Measurements from ENCODE around the gene MGAT4A. TPM values are rescaled to one million over a fixed set of nuclear protein-coding genes. Genes with fewer than 3 reads are reported as not detected.

The MGAT4A gene
- total and polyA plus RNA-seq, 2 of the 13 experiments (the other 11 are each of a cell fraction or from before 2014, with no cell fraction given): 47.2 to 90.9 TPM

DNA sequence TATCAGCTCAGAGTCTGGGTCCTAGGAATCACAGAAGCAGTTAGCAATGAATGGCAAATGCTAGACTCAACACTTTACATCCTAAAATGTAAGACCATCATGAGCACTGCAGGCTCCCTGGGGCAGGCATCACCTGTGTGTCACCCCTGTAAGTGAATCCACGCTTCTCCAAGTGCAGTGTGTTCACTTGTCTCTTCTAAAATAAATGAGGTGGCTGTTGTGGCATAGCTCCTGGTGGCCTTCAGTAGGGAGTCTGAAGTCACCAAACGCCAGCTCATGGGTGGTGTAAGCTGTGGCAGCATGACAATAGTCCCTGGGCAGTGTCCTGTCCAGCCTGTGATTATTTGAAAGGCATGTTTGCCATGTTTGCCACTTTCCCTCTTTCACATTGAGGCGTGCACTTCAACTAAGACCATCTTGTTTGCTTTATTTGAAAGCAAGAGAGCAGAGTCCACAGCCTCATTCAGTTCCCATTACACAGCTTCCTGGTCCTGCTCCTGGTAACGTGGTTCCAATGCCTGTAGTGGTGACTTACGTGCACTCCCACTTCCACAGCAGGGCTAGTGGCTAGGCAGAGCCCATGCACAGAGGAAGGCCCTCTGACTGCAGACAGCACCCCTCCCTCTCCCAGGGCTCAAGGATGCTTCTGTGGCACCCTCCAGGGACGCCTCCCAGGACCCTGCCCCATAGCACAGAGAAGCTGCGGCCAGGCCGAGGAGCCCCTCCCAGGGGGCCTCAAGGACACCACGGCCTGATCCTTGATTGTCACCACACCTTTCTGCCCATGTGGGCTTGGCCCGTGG lies 146.9 kb downstream of the MGAT4A start (continued):
- TF ChIP-seq ETV5 (CRISPR knock-in tag; IDR thresholded peaks at IDR 0.05; ENCODE audit: borderline replicate concordance) (peak; percentile 57), MXI1 (IDR thresholded peaks at IDR 0.05; ENCODE audit: borderline replicate concordance, low read depth, low read length) (peak; percentile 95), ZNF782 (CRISPR knock-in tag; IDR thresholded peaks at IDR 0.05; ENCODE audit: borderline replicate concordance) (0 out of 2 replicates have a peak, but pooled peaks have one; percentile 56), MEIS2 (CRISPR knock-in tag; IDR thresholded peaks at IDR 0.05) (0 out of 2 replicates have a peak, but pooled peaks have one; percentile 18), AGO1 (IDR thresholded peaks at IDR 0.05; ENCODE audit: low read depth, low read length, poor library complexity, severe bottlenecking) (no peak), ZMYM2 (CRISPR knock-in tag; IDR thresholded peaks at IDR 0.05) (0 out of 2 replicates have a peak, but pooled peaks have one; percentile 36), MXD4 (CRISPR knock-in tag; IDR thresholded peaks at IDR 0.05) (peak; percentile 65; the same call in 1 of the 2 replicates), U2AF1 (optimal IDR thresholded peaks at IDR 0.05; ENCODE audit: low read depth, low read length) (peak; percentile 36), CEBPG (CRISPR knock-in tag; IDR thresholded peaks at IDR 0.05) (peak; percentile 60), HOXA3 (CRISPR knock-in tag; IDR thresholded peaks at IDR 0.05) (peak; percentile 84), HMG20A (CRISPR knock-in tag; IDR thresholded peaks at IDR 0.05; ENCODE audit: borderline replicate concordance) (peak; percentile 54; the same call in 1 of the 2 replicates), ZFP37 (CRISPR knock-in tag; IDR thresholded peaks at IDR 0.05; ENCODE audit: borderline replicate concordance) (0 out of 2 replicates have a peak, but pooled peaks have one; percentile 38), ASH2L (IDR thresholded peaks at IDR 0.05; ENCODE audit: insufficient read length, low read depth, low read length) (peak; percentile 91), ZNF589 (CRISPR knock-in tag; conservative IDR thresholded peaks at IDR 0.05) (peak; percentile 53; the same call in 1 of the 2 replicates), CEBPB (IDR thresholded peaks at IDR 0.05; ENCODE audit: borderline replicate concordance, low read depth, low read length) (peak; percentile 12; the same call in 1 of the 2 replicates), EP300 (IDR thresholded peaks at IDR 0.05; ENCODE audit: low read depth in 2 of 2, low read length in 2 of 2) (0 out of 4 replicates have a peak, but pooled peaks of 1 of the 2 experiments have one; percentile 57), EP300 (CRISPR knock-in tag; IDR thresholded peaks at IDR 0.05; ENCODE audit: borderline replicate concordance) (peak; percentile 55; the same call in 1 of the 2 replicates), GABPB1 (CRISPR knock-in tag; IDR thresholded peaks at IDR 0.05) (peak; percentile 47), CHD4 (IDR thresholded peaks at IDR 0.05; ENCODE audit: borderline replicate concordance, low read length) (peak; percentile 32; the same call in 1 of the 2 replicates), ZNF205 (CRISPR knock-in tag; IDR thresholded peaks at IDR 0.05) (peak; percentile 43; the same call in 1 of the 2 replicates), POLR2A (IDR thresholded peaks at IDR 0.05; ENCODE audit: insufficient read depth in 1 of 2, low read depth in 2 of 2, low read length in 2 of 2) (peak; percentile 56 to 71), ZNF772 (CRISPR knock-in tag; IDR thresholded peaks at IDR 0.05) (peak; percentile 82)
- TF ChIP-seq, protein P1, sequence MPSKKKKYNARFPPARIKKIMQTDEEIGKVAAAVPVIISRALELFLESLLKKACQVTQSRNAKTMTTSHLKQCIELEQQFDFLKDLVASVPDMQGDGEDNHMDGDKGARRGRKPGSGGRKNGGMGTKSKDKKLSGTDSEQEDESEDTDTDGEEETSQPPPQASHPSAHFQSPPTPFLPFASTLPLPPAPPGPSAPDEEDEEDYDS (CRISPR knock-in tag; IDR thresholded peaks at IDR 0.05): peak; percentile 56
- TF ChIP-seq, protein P2, sequence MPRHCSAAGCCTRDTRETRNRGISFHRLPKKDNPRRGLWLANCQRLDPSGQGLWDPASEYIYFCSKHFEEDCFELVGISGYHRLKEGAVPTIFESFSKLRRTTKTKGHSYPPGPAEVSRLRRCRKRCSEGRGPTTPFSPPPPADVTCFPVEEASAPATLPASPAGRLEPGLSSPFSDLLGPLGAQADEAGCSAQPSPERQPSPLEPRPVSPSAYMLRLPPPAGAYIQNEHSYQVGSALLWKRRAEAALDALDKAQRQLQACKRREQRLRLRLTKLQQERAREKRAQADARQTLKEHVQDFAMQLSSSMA (CRISPR knock-in tag; IDR thresholded peaks at IDR 0.05): peak; percentile 52; the same call in 1 of the 2 replicates
- TF ChIP-seq, protein P3, sequence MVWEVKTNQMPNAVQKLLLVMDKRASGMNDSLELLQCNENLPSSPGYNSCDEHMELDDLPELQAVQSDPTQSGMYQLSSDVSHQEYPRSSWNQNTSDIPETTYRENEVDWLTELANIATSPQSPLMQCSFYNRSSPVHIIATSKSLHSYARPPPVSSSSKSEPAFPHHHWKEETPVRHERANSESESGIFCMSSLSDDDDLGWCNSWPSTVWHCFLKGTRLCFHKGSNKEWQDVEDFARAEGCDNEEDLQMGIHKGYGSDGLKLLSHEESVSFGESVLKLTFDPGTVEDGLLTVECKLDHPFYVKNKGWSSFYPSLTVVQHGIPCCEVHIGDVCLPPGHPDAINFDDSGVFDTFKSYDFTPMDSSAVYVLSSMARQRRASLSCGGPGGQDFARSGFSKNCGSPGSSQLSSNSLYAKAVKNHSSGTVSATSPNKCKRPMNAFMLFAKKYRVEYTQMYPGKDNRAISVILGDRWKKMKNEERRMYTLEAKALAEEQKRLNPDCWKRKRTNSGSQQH (CRISPR knock-in tag; IDR thresholded peaks at IDR 0.05; ENCODE audit: low read depth): peak; percentile 71; the same call in 1 of the 2 replicates
- TF ChIP-seq, protein P4, sequence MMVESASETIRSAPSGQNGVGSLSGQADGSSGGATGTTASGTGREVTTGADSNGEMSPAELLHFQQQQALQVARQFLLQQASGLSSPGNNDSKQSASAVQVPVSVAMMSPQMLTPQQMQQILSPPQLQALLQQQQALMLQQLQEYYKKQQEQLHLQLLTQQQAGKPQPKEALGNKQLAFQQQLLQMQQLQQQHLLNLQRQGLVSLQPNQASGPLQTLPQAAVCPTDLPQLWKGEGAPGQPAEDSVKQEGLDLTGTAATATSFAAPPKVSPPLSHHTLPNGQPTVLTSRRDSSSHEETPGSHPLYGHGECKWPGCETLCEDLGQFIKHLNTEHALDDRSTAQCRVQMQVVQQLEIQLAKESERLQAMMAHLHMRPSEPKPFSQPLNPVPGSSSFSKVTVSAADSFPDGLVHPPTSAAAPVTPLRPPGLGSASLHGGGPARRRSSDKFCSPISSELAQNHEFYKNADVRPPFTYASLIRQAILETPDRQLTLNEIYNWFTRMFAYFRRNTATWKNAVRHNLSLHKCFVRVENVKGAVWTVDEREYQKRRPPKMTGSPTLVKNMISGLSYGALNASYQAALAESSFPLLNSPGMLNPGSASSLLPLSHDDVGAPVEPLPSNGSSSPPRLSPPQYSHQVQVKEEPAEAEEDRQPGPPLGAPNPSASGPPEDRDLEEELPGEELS (CRISPR knock-in tag; IDR thresholded peaks at IDR 0.05): peak; percentile 69; the same call in 1 of the 2 replicates
